GM19438 (cell line): ENCODE data around the gene KIF20A.
"Not testable (repeated sequence)": the region's sequence is repeated elsewhere in the genome, so short reads cannot be mapped to it uniquely, and the experiment has no call there.

Experiments used
- ATAC-seq: cut with Tn5 transposase; IDR thresholded peaks from one replicate; pipeline ENCODE4 v1.9.1; 2021; ENCODE audit warnings: low read depth; ENCODE audit not compliant: unreplicated experiment

KIF20A gene

DNA sequence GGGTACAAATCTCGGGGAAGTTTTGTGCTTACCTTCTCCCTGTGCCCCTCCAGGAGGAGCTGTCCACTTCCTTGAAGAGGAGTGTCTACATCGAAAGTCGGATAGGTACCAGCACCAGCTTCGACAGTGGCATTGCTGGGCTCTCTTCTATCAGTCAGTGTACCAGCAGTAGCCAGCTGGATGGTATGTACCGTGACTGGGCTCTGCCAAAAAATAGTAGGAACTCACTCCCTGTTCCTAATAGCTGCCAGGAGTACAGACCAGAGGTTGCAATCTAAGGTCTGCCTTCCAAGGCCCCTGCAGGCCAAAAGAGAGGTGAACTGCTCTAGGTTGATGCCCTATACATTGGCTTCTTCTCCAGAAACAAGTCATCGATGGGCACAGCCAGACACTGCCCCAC lies 3.9 kb downstream of the KIF20A start:
- ATAC-seq, result no peak

DNA sequence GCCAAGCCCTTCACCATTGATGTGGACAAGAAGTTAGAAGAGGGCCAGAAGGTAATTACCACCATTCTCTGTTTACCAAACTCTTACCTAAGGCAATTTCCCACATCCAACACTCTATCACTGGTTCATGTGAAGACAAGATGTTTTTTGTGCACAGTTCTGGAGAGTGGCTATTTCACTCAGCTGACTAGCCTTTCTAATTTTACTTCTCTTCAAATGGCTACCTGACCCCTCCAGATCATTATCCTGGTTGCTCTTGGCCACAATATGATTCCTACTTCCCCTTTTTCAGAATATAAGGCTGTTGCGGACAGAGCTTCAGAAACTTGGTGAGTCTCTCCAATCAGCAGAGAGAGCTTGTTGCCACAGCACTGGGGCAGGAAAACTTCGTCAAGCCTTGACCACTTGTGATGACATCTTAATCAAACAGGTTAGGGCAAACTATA lies 7.1 kb downstream of the KIF20A start:
- no peak for ATAC-seq

DNA sequence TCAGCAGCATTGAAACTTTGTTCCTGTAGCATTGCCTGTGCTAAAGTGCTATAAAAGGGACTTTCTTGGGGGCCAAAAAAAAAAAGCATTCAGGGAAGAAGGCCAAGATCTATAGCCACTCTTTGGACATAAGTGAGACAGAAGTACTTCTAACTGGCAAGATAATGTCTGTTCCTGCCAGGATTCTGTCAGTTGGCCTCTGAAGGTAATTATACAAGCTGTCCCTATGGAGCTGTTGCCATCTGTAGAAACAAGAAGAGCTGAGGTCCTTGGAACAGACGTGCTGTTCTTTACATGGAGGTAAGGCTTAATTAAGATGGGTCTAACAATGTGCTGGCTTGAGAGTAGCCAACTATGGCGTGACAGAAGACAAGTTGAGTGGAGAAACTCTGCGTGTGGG lies 9.7 kb downstream of the KIF20A start:
- no peak for ATAC-seq

DNA sequence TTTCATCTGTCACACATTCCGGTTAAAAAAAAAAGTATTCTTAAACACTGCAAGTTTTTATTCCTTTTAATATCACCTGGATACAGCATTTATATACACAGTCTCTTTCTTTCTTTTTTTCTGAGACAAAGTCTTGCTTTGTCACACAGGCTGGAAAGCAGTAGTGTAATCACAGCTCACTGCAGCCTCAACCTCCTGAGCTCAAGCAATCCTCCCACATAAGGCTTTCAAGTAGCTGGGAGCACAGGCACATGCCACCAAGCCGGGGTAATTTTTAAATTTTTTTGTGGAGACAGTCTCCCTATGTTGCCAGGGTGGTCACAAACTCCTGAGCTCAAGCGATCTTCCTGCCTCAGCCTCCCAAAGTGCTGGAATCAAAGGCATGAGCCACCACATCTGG lies 13.9 kb downstream of the KIF20A start:
- ATAC-seq, result no peak

DNA sequence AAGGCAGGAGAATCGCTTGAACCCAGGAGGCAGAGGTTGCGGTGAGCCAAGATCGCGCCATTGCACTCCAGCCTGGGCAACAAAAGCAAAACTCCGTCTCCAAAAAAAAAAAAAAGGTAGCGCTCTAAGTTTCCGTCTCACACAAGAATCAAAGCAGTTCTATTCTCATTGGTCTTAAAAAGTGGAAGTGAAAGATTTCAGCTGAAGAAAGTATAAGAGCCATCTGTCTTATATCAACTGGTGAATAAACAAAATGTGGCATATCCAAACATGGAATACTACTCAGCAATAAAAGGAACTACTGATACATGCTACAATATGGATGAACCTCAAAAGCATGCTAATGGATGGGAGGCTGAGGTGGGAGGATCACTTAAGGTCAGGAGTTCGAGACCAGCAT lies 14.9 kb downstream of the KIF20A start:
- ATAC-seq, result not testable (repeated sequence)

DNA sequence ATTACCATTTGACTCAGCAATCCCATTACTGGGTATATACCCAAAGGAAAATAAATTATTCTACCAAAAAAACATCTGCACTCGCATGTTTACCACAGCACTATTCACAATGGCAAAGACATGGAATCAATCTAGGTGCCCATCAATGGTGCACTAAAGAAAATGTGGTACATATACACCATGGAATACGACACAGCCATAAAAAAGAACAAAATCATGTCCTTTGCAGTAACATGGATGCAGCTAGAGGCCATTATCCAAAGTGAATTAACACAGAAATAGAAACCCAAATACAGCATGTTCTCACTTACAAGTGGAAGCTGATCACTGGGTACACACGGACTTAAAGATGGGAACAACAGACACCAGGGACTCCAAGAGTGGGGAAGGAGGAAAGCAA lies 32.1 kb downstream of the KIF20A start:
- ATAC-seq, result no peak

DNA sequence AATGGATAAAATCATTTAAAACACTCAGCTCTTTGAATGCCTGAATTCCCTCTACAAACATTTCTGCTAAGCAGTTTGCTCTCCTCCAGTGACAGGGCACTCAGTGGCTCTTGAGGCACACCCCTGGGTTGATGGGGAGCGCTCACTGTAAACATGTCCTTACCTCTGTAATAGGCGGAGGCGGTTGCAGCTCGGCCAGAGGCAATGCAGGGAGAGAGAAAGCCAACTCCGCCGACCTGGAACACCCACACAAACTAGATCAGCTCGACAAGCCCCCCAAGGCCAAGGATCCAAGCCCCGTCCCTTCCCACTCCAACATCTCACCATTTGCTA lies 33.9 kb downstream of the KIF20A start:
- no peak for ATAC-seq

DNA sequence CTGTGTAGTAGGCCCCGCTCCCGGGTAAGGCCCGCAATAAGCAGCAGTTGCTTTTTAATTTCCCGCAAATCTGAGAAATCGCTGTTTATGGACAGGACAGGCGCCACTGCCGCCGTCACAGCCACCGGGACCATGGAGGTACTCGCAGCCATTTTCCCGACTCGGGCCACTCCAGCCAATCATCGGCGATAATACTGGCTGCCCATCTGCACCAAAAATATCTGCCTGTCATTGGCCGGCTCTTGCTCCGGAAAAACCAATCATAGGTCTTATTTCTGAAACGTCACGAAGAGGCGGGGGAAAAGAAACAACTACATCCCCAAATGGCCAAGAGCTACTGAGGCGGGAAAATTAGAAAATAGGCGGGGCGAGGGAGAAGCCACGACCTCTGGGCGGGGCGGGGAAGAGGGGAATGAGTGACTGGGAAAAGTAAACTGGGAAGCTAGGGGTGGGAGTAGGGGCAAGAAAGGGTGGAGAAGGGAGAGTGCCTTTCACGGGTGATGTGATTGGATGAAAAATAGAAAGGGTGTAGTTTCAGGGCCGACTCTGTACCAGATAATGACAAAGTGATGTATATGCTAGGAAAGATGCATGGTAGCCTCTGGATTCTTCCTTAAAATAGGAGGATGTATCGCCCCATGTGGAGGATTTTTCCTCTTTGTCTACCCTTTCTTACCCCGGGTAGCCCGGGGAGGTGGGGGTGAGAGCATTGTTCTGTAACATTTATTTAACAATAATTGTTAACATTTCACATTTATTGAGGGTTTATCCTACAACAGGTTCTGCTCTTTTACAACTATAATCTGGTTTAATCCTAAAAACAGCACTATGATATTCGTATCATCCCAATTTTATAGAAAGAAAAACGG lies 34.5 kb downstream of the KIF20A start, which contains the start of gene CDC23:
CDC23 (minus strand) TSS at position 163 of the 869 bp plus-strand sequence; CDS start at position 152, 11 bp downstream.
- ATAC-seq, result peak; percentile 96

DNA sequence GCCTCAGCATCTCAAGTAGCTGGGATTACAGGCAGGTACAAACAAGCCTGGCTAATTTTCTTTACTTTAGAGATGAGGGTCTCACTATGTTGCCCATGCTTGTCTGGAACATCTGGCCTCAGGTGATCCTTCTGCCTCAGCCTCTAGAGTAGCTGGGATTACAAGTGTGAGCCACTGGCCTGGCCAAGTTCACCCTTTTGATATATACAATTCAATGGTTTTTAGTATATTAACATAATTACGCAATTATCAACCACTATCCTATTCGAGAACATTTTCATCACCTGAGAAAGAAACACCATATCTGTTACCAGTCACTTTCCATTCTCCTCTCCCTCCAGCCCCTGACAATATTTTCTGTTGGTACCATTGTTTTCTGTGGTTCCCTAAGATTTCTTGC lies 37.9 kb downstream of the KIF20A start:
- no peak for ATAC-seq

DNA sequence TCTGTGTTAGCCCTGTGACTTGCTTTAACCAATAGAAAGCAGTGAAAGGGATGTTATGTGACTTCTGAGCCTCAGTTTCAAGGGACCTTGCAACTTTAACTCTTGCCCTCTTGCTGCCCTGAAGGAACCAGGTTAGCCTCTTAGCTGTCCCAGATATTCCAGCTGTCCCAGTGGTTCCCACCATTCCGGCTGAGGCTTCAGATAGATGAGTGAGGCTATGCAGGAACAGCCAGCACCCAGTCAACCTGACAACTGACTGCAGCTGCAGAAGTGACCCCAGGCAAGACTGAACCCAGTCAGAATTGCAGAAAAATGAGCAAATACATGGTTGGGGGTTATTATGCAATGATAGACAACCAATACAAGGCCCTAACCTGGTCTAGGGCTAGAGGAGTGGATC lies 44.6 kb downstream of the KIF20A start:
- no peak for ATAC-seq

DNA sequence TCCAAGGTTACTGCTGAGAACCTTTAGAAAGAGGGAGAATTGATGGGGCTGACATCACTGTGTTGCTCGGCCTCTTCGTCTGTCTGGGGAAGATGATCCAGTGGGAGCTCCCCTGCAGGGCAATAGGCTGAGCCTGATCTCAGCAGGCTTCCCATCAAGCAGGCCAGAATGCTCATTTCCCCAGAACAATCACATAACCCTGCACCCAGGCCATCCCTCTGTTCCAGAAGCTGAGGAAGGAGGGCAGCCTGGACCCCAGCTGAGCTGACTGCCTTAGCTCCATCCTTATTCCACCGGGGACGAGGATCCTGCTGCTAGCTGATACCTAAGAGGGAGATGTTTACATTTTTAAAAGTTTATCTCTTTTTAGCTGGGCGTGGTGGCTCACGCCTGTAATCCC lies 45.8 kb downstream of the KIF20A start:
- ATAC-seq, result no peak

DNA sequence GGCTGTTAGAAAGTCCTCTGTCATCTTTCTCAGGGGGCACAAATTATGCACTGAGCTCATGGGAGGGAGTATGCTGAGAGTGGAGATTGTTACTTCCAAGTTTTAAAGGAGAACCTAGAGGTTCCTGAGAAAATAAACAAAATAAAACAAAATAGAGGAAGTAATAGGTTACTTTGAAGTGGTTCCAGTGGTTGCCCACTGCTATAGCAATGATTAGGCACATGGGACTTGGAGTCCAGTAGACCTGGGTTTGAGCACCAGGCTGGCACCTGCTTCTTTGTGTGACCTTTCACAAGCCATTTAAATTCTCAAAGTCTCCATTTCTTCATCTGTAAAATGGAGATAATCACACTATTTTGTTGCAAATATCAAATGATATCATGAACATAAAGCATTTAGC lies 48.0 kb downstream of the KIF20A start:
- no peak for ATAC-seq

DNA sequence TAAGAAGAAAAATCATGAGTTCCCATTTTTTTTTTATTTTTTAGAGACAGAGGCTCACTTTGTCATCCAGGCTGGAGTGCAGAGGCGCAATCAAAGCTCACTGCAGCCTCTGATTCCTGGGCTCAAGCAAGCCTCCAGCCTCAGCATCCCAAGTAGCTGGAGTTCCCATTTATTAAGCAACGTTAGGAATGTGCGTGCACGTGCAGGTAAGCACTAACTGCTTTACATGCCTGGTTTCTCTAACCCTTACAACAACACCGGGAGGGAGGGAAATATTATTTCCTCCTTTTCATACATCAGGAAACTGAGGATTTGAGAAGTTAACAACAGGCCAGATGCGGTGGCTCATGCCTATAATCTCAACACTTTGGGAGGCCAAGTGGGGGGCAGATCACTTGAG lies 50.5 kb downstream of the KIF20A start:
- no peak for ATAC-seq

DNA sequence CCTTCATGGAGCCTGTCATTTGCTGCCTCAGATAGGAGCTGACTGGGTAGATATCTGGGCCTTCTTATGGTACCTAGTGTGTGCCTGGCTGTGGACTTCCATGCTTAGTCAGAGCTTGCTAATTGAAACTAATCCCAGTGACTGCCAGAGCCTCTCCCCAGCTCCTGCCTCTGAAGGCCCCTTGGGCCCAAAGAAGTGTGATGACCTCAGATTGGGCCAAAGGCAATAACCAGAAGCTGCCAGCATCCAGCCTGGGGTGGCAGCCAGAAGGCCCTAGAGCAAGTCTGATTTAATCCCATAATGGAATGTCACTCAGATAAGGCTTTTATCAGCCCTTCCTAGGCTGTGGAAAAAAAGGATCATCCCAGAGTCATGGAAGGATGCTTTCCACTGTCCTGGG lies 51.3 kb downstream of the KIF20A start:
- no peak for ATAC-seq

DNA sequence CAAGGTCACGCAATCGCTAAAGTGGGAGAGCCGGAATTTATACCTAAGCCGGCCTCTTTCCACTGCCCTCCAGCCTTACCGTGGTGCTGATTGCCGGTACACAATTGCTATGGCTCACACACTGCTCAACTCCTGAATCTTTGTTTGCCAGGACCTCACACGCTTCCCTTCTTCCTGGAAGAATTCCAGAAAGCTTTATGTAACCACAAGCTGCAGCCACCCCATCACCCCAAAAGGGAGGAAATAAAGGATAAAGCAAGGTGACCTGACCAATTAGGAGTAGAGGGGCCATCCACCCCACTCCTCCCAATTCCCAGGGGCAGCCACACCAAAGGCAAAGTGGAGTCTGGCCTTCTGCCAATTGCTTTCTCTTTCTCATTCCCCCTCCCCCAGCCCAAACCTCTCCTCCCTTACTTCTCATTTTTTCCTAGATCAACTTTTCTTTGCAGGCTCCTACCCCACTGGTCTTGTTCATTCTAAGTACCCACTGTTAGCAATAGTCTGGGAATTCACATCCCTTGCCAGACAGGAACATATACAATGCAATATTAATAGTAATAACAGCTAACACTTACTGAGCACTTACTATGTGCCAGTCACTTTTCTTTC lies 52.2 kb downstream of the KIF20A start:
- no peak for ATAC-seq

DNA sequence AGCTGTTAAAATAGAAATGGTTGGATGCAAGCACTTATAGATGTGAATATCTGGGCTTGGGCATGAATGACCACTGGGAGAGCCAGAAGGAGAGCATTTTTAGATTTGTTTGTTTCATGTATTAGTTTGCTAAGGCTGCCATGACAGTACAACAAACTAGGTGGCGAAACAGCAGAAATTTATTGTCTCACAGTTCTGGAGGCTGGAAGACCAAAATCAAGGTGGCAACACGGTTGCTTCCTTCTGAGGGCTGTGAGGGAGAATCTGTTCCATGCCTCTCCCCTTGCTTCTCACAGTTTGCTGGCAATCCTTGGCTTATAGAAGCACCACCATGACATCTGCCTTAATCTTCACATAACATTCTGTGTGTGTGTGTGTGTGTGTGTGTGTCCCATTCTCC lies 54.4 kb downstream of the KIF20A start:
- no peak for ATAC-seq

DNA sequence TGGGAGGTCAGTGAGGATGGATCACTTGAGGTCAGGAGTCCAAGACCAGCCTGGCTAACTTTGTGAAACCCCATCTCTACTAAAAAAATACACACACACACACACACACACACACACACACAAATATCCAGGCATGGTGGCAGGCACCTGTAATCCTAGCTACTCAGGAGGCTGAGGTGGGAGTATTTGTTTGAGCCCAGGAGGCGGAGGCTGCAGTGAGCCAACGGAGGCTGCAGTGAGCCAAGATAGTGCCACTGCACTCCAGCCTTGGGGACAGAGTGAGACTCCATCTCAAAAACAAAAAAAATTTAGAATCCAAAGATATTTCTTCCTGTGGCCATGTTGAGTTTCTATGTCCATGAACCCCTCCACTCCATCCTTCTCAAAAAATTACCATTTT lies 55.7 kb downstream of the KIF20A start:
- ATAC-seq, result no peak
